HG02981 (cell line): ENCODE measurements around the gene ZFYVE28.
A peak's percentile ranks its signal among the peaks of the same experiment; 100 is the strongest.

ENCODE experiments used
- ATAC-seq: cut with Tn5 transposase; IDR thresholded peaks from one replicate; pipeline ENCODE4 v1.9.1; 2021; ENCODE audit warnings: mild to moderate bottlenecking, moderate library complexity; ENCODE audit not compliant: unreplicated experiment

ZFYVE28 gene

GRCh38 chr4:2291705-2292645 lies 126.5 kb downstream of the ZFYVE28 start:
- no peak for ATAC-seq

GRCh38 chr4:2290974-2291704 lies 127.3 kb downstream of the ZFYVE28 start:
- no peak for ATAC-seq

DNA sequence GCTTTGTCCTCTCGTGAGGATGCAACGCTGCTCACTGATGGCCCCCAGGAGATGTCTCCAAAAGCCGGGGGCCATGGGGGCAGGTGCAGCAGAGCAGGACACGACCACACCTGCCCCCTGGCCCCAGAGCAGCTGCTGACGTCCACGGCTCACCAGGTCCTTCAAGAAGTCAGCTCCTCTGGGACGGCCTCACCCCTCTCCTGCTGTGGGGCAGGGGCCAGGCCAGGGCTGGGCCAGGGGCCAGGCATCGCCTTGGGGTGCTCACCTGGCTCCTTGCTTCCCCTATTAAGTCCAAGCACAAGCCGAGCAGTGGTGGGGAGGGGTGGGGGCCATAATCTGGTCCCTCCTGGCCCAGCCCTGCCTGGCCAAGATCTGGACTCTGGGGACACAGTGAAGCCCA lies 128.0 kb downstream of the ZFYVE28 start:
- ATAC-seq: no peak

DNA sequence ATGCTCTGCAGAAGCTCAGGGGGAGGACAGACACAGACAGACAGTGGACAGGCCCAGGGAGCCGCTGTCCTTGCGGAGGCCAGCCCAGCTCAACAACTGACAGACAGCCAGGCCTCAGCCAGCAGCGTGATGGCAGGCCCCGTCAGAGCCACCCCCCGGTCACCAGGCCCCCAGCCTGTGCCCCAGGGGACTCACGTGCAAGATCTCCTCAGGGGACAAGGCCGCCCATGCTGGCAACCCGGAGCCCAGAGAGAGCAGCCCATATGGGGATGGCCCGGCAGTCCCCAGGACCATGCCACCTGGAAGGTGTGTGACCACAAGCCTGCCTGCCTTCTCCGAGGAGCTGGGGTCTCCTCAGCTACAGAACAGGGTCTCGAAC lies 128.5 kb downstream of the ZFYVE28 start:
- ATAC-seq: no peak

DNA sequence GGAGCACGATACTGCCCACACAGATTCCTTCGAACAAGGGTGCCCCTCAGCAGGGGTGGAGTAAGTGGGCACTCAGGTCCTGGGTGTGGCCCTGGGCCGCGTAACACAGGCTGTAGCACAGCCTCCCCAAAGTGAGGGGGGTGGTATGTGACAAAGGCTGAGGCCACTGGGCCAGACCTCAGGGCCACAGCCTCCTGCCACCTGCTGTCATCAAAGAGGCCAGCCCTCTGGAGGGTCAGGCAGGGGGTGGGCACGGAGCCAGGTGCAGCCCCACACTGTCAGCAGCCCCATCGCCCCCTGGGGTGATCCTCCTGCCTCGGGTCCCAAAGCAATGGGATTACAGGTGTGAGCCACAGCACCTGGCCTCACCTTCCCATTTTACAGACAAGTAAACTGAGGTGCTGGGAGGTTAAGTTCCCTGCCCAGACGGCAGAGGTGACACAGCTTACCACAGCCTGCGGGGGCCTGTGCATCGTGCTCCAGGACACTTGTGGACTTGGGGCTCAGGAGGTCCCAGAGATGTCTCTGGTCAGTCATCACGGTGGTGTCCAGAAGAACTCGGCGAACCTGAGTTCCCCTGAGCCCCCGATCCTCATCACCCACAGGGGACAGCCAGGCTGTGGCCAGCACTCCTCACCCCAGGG lies 129.0 kb downstream of the ZFYVE28 start:
- no peak for ATAC-seq

- no peak for ATAC-seq
Observed at GRCh38 chr4:2288051-2288541, 130.3 kb downstream of the ZFYVE28 start.

DNA sequence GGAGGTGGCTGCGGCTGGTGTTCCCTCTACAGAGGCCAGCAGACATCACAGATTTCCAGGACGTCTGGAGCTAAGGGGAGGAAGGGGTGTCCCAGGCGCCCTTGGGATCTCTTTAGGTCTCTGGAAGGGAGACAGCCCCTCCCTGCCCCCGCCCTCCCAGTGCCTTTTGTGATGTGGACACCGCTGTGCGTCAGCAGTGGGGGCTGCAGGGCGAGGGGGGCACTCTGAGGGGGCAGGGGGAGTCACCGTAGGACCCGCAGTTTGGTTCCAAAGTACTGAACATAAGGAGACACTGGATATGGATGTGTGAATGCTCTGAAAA lies 130.9 kb downstream of the ZFYVE28 start:
- ATAC-seq: no peak

DNA sequence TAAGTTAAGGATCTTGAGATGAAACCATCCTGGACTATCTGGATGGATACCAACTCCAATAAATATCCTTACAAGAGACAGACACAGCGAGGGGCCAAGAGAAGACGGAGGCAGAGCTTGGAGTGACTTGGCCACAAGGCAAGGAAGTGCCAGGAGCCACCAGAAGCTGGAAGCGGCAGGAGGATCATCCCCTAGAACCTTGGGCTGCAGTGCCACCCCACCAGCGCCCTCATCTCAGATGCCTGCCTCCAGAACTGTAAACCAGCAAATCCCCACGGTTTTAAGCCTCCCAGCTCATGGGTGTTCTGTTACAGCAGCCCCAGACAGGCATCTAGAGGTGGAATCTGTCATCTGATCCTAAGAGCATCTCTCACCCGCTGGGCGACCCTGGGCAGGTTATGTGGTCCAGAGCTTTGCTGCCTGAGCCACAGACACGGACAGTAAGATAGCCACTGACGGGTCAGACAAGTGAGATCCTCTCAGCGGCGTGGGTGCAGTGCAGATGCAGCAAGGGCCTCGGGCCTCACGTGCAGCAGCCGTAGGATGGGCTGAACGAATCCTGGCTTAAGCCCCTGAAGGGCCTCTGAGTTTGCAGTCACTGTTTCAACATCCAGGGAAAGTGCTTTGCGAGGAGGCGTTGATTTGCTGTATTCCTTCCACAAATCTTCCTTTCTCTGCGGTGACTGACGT lies 131.4 kb downstream of the ZFYVE28 start:
- ATAC-seq: no peak

DNA sequence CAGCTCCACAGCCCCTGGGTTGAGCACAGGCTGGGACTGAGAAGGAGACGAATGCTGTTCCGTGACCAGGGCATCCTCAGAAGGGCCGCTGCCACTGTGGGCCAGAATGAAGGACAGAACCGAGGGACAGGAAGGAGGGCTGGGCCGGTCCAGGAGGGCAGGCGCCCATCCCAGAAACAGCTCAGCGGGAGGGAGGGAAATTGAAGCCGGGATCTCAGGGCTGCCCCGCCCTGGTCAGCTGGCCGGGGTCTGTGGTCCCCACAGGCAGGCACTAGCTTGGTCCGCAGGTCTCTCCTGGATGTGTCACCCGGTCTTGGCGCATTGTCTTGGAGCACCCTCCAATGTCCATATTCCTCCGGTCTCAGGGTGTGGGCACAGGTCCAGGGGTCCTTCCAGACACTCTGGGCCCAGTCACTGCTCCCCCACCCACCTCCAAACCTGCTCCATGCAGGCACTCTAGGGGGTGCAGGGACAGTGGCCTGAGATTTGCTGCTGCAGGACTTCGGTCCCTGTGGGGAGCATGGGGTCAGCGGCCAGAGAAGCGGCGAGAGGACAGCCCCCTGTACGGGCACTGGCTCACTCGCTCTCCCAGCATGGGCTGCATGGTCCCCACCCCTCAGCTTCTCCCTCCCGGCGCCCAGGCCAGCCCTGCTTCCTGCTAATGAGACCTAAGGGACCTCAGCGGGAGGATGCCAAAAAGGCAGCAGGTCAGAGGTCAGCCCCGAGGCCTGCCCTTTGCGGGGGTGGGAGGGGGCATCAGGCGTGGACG lies 132.6 kb downstream of the ZFYVE28 start:
- no peak for ATAC-seq

DNA sequence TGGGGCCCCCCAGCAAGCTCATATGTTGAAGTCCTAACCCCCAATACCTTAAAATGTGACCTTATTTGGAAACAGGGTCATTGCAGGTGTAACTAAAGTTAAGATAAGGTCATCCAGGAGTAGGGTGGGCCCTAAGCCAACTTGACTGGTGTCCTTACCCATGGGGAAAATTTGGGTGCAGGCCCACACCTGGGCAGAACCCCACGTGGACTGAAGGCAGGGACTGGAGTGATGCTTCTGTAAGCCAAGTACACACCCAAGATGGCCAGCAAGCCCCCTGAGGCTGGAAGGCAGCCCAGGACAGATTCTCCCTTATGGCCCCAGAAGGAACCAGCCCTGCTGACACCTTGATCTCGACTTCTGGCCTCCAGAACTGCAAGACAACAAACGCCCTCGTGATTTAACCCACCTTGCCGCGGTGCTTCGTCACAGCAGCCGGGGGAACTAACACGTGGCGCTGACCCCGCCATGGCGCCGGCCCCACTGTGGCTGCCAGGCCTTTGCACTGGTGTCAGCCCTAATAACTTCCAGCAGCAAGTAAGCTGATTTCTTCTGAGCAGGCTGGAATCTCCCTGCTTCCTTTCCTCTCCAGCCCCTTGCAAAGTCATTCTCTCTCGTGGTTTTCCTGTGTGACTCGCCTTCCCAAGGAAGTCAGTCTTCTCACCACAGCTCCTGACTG lies 133.4 kb downstream of the ZFYVE28 start:
- no peak for ATAC-seq

DNA sequence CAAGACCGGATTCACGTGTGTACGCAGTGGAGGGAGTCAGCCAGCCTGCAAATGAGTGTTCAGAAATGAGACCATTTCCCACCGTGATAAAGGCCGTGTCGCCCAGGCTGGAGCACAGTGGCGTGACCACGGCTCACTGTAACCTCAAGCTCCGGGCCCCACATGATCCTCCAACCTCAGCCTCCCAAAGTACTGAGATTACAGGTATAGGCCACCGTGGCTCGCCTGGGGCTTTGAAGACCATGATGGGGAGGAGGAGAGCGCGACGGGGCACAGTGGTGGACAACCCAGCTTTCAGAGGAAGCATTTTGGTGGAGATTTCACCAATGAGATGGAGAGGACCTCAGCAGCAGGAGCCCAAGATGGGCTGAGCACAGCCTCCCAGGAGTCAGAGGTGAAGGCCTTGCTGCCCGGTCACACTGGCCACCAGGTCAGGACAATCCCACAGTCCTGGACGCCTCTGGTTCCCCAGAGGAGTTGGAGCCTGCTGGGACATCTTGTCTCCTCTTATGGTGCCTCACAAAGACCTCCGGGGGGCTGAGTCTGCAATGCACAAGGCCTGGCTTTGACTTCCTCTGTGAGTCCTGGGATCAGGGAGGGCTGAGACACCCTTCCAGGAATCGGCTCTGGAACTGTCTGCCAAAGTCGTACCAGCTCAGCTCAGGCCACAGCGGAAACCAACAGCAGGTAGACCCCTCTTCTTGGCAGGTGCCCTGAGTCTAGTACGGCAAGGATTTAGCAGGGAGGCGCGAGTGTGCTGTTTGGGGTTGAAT lies 134.1 kb downstream of the ZFYVE28 start:
- ATAC-seq: no peak

GRCh38 chr4:2283199-2283711 lies 135.2 kb downstream of the ZFYVE28 start:
- ATAC-seq: no peak

GRCh38 chr4:2281575-2282343 lies 136.7 kb downstream of the ZFYVE28 start:
- ATAC-seq: peak; percentile 80

GRCh38 chr4:2280531-2281300 lies 137.7 kb downstream of the ZFYVE28 start:
- ATAC-seq: no peak

DNA sequence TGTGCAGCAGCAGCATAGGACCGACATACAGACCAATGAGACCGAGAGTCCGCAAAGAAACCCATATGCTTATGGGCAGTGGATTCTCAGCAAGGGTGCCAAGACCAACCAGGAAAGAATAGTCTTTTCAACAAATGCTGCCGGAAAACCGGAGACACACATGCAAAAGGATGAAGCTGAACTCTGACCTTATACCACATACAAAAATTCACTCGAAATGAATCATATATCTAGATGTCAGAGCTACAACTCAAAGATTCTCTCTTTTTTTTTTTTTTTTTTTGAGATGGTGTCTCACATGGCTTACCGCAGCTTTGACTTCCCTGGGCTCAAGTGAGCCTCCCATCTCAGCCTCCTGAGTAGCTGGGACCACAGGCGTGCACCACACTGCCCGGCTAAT lies 140.5 kb downstream of the ZFYVE28 start:
- no peak for ATAC-seq

DNA sequence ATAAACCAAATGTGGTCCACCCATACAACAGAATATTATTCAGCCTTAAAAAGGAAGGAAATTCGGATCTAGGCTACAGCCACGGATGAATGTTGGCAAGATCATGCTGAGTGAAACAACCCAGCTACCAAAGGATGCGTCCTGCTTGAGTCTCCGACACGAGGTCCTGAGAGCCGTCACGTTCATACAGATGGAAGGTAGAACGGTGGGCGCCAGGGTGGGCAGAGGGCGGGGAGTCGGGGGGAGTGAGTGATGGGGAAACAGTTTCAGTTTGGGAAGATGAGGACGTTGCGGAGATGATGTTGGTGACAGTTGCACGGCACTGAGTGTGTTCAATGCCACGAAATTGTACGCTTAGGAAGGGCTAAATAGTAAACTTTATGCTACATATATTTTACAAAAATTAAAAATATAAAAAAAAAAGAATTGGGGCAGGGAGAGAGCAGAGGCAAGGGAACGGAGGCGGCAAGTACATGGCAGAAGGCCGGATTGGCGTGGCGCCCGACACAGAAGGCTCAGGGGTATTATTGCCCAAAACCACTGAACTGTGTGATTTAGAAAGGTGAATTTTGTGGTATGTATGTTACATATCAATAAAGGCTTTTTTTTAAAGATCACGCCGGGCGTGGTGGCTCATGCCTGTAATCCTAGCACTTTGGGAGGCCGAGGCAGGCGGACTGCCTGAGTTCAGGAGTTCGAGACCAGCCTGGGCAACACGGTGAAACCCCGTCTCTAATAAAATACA lies 141.7 kb downstream of the ZFYVE28 start:
- no peak for ATAC-seq
